ENCODE results near the gene KCNG4.
"Not testable (repeated sequence)": the region's sequence is repeated elsewhere in the genome, so short reads cannot be mapped to it uniquely, and the experiment has no call there.

The KCNG4 gene

DNA sequence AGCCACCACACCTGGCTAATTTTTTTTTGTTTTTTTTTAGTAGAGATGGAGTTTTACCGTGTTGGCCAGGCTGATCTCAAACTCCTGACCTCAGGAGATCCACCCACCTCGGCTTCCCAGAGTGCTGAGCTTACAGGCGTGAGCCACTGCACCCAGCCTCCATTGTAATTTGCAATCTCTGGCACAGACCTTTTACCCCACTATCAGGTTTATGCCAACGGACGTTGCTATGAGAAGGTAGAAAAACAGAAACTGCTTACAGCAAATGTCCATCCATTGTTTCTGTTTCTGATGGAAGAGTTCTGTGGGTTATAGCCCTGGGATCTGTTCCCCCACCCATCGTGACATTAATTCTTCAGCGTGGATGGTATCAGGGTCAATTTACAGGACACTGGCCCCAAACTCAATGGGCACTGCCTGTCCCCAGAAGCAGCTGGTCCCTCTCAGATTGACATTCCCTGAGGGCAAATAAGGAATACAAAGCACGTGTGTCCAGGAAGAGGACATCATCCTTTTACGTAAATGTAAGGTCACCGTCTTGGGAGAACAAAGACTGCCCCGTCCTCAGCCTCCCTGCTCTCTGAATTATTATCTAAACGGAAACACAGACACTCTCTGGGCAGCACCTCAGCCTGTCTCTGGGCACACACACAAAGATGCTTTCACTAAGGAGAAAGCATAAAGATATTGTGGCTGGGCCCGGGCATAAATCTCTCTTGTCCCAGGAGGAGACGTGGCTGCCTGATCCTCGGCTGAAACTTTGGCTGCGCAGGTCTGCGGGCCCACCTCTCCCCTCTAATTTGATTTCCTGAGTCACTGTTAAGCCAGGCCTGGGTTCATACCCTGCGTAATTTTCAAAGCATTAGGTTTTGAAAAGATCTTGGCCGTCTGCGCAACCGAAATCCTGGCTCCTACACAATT, 5.2 kb downstream of the KCNG4 start:
- DNase-seq, result no peak

DNA sequence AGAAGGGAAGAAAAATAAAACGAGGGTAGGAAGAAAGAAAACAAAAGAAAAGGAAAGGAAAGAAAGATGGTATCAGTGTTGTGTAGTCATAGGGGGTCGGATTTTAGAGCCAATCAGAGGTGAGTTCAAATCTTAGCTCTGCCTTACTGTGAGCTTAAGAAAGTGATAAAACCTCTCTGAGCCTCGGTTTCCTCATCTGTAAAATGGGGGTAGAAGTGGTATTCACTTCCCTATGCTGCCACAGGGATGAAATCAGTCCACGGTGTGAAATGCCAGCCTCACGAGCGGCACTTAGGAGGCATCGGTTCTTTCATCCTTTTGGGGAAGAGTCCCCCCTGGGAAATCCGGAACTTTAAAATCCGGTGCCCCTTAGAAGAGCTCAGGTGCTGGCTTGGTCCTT, 6.1 kb downstream of the KCNG4 start:
- no peak for DNase-seq

DNA sequence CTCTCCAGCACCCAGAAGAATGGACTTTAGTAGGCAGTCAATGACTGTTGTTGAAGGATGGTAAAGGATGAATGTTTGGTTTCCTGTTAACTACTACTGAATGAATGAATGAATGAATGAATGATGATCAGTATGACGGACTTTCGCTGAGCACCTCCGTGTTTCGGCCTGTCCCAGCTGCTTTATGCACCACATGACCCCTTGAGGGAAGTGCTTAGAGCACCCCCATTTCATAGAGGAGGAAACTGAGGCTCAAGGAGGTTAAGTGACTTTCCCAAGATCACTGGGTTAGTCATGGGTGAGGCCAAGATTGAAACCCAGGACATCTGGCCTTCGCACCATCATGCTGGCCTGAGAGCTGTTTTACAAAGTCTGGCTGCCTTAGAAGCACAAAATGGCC, 6.8 kb downstream of the KCNG4 start:
- no peak for DNase-seq

DNA sequence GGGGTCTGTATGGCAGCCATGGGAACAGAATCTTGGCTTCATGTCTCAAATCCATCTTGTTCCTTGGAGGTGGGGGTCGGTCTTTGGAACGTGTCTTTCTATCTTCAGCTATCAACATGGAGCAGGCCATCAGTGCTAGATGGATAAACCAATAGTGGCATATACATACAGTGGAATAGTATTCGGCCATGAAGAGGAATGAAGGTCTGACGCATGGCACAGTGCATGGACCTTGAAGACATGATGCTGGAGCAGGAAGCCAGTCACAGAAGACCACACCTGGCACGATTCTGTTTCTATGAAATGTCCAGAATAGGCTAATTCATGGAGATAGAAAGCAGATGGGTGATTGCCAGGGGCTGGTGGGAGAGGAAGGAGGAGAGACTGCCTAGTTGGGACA, 7.8 kb downstream of the KCNG4 start:
- no peak for DNase-seq

DNA sequence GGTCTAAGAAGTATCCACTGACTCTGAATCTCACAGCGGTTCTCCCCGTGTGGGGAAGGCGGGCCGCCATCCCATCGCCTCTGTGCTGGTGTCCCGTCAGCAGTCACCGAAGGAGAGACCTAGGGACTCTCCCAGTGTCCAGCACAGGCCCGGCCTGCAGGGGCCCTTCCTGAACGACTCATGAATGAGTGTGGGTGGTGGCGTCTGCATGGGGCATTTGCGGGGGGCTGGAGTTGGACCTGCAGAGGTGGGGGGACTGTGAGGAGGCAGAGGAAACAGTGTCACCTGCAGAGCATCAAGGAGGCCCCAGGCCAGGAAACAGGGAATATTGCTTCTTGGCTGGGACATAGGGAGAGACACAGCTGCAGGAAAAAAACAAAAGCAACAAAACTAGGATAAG, 10.3 kb downstream of the KCNG4 start:
- DNase-seq, result no peak

DNA sequence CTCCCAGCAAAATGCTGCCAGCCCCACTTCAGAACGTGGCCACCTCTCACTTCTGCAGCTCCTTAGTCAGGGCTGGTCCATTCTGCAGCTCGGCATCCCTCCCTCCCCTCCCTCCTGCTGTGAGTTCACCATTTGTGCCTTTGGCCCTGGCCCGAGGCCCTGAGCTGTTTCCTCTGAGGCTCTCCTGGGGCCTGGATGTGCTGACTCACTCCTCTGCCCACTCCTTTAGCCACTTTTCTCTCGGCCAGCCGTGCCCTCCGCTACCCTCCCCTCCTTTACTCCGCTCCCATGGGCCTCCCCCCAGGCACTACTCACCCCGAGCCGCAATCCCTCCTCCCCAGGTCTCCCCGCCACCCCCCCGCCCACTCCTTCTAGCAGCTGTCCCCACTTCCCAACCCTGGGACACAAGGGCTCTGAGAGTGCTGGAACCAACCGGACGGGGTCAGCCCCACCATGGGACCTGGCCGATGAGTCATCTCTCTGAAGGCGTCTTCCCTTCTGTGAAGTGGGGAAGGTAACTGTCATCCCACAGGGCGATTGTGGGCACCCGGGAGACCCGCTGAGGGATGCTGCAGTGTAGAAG, 11.5 kb downstream of the KCNG4 start:
- DNase-seq, result no peak

DNA sequence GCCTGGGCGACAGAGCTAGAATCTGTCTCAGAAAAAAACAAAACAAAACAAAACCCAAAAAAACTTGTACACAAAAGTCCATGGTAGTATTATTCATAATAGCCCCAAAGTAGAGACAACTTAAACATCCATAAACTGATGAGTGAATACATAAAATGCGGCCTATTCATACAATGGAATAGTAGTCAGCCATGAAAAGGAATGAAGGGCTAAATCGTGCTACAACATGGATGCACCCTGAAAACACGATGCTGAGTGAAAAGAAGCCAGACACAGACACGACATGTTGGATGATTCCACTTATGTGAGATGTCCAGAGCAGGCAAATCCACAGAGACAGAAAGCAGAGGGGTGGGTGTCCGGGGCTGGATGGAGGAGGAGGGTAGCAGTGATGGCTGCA, 12.3 kb downstream of the KCNG4 start:
- DNase-seq, result no peak

DNA sequence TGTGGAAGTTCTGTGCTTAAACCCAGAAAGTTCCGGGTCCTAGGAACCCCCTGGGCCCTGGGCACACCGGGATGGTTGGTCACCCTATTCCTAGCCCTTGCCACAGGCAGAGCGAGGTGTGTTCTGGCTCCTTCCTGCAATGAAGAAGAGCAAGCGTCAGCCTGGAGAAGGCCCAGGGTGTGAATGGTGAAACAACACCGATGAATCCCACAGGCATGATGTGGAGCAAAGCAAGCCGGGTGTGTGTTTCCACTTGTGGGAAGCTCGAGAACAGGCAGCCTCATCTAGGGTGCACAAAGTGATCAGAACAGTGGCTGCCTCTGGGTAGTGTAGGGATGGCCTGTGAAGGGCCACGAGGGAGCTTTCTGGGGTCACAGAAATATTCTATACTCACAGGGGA, 13.8 kb downstream of the KCNG4 start:
- no peak for DNase-seq

DNA sequence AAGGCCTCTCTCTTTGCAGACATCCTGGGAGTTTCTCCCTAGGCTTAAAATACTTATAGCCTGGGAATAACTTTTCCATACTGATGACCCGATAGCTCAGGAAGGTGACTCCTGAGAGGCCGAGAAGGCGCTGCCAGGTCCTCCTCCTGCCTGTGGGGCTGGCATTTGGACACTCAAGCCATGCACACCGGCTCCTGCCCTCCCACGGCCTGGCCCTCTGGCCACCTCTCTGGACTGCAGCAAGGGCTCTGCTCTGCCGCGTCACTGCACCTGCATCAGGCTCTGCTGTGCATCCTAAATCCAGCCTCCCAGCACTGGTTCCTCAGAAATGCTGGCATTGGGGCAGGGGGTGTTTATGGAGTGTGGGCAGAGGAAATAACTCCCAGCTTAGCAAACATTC, 14.2 kb downstream of the KCNG4 start:
- DNase-seq, result no peak

DNA sequence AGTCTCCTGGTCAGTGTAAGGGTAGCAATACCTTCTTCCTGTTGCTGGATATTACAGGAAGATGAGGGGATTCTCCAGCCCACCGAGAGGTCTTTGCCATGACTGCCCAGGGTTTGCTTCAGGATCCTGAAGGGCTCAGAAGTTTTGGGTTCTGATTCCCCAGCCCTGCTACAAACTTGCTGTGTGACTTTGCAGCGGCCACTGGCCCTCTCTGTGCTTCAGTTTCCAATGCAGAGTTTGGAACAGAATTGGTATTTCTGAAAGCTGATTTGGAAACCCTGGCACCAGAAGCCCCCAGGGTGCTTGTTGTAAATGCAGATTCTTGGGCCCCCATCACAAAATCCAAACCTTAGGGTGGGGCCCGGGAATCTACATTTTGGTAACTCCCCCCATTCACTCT, 14.7 kb downstream of the KCNG4 start:
- DNase-seq, result no peak

DNA sequence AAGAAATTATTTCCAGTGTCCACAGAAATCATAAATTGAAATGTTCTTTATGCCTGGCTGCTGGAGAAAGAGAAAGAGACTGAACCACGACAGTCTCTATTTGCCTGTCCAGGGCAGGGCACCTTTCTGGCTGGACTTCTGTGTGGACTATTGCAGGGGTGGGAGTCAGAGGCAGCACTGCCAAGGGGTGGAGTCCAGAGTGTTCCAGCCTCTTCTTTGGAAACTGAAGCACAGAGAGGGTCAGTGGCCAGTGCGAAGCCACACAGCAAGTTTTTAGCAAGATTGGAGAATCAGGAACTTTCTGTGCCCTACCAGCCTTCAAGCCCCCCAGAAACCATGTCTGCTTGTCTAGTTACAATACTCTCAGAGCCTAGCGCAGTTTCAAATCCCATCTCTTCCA, 15.3 kb downstream of the KCNG4 start:
- DNase-seq, result no peak

DNA sequence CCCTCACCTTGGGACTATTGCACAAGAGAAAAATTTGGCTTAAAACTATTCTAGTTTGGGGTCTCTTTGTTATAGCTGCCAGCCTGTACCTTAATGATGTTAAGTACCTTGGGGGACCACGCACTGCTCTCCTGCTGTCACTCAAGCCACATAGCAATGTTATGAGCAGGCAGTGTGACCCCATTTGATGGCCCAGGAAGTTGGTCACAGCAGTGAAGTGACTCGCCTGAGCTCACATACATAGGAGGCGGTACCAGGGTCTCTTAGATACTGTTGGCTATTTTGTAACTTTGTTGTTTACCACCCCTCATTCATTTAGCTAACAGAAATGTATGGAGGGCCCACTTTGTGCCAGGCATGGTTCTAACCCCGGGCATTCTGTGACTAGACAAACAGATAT, 16.4 kb downstream of the KCNG4 start:
- no peak for DNase-seq

DNA sequence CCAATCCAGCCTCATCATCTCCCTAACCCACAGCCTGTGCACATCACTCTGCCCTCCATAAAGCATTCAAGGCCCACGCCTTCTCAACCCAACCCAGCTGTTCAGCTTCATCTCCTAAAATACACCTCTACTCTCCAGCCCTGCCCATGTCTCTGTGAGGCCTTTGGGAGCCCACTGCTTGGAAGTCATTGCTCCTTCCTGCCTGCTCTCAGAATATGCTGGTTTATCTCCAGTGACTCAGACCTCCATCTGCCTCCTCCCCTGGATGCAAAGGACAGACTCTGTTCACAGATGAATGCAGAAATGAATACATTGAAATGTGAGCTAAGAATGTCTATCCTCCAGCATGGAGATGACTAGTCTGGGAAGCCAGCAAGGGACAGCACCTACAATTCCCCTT, 19.0 kb downstream of the KCNG4 start:
- DNase-seq, result no peak

DNA sequence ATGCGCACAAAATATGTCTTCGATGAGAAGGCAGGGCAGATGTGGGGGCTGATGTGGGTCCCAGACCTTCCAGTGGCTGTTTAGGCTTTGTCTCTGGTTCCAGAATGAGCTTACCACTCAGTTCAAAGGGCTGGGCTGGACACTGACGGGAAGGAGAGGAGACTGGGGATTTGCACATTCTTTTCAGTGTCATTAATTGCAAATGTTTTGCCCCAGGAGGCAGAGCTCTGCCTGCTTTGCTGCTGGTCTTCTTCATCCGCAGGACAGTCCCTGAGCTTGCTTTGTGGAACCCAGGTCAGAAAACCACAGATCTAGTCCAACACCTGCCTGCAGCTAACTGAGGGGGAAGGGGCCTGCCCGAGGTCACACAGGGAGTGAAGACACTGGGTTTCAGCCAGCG, 20.9 kb downstream of the KCNG4 start:
- DNase-seq, result no peak

DNA sequence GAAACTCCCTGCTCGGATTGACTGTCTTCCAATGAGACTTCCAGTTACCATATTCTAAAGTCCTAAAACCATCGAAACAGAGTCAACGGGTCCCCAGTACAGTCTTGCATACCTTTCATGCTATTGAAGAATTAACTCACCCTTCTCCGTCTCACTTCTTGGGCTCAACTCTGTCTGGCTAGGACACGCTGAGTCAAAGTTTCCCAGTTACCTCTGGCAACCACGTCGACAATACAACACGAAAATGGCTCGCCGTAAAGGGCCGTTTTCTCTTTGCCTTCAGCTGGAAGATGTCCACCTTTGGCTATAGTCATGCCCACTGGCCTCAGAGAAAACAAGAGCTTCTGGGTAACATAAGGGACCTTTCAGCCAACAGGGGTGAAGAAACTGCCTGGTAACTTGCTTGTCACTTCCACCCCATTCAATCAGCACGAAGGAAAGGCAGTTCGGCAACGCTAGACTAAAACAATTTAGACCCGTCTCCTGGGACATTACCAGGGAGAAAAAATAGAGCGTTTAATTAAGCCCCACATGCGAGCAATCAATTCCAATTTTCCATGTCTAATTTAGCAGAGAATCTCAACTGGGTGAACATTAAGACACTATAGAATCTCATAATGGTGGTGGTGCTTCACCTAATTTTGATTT, 21.5 kb downstream of the KCNG4 start:
- DNase-seq, result no peak

DNA sequence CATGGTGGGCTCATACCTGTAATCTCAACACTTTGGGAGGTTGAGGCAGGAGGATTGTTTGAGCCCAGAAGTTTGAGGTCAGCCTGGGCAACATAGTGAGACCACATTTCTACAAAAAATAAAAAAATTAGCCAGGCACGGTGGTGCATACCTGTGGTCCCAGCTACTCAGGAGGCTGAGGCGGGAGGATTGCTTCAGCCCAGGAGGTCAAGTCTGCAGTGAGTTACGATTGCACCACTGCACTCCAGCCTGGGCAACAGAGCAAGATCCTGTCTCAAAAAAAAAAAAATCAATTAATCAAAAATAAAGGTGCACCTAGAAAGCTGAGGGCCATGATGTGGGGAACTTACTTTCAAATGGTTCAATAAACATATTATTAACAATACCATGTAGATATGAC, 23.7 kb downstream of the KCNG4 start:
- DNase-seq, result not testable (repeated sequence)

DNA sequence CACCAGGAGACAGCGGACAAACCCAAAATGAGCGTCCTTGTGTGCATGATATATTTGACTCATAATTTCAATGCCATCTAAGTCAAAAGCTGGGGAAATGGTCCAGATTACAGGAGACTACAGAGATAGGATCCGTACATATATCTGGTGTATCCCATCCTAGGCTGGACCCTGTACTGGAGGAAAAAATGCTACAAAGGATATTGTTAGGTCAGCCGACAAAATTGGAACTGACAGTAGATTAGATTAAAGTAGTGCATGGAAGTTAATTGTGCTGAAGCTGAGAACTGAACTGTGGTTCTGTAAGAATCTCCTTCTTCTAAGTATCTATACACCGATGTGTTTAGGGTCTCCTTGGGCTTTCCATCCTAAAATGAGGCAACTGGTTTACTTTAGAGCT, 24.3 kb downstream of the KCNG4 start:
- no peak for DNase-seq

DNA sequence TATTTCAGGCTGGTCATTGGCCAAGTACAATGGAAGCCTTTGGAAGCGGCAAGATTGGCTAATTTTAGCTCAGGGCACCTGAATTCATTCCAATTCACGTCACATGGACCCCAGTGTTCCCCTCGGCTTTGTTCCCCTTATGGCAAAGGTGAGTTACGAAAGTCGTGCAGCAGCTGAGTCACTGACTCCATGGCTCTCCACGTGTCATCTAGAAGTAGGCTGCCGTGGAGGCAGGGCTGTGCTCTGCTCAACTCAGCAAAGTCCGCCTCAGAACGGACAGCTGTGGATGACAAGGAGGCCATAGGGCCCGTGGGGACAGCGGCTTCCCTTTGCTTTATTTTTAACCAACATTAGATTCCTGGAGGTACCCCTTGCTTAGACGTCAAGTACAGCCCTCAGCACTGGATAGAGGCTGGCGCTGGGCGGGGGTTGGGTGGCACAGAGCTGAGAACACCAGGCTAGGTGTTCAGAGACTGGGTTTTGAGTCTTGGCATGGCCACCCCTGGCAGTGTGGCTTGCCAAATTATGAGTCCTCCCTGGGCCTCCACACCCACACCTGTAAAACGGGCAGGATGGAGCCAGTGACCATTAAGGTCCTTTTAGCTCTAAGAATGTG, 25.3 kb downstream of the KCNG4 start:
- DNase-seq, result no peak

DNA sequence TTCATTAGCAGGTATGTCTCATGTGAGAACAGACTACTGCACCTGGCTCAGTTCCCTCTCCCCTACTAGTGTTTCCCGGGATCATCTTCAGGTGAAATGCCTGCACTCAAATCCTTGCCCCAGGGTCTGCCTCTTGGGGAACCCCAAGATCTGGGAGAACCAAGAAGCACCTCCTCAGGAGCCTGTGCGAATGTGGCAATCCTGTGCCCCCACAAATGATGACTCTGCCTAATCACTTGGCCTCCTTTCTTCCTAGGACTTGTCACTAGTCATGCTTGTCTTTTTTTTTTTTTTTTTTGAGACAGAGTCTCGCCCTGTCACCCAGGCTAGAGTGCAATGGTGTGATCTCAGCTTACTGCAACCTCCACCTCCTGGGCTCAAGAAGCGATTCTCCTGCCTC, 27.2 kb downstream of the KCNG4 start:
- DNase-seq, result no peak

DNA sequence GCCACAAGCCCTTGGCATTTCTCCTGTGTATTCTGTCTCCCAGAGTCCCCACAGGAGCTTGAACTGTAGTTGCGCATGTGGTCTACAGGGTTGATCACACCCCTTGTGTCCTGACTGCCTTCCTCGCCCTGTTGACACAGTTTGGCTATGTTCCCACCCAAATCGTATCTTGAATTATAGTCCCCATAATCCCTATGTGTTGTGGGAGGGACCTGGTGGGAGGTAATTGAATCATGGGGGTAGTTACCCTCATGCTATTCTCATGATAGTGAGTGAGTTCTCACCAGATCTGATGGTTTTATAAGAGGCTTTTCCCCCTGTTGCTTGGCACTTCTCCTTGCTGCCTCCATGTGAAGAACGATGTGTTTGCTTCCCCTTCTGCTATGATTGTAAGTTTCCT, 27.7 kb downstream of the KCNG4 start:
- DNase-seq, result no peak

DNA sequence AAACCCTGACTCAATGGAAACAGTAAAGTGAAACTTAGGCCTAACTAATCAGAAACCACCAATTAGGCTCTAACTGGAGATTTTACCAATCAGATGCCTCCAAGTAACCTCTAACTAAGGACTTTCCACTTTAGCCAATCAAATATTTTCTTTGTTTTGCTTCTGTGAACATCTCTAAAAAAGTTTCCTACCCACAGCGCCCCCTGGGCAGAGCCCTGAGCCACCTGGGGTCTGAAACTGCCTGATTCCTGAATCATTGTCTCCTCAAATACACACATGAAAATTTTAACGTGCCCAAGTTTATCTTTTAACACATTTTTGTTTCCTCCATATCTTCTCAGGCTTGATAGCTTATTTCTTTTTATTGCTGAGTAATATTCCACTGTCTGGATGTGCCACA, 29.8 kb downstream of the KCNG4 start:
- no peak for DNase-seq

DNA sequence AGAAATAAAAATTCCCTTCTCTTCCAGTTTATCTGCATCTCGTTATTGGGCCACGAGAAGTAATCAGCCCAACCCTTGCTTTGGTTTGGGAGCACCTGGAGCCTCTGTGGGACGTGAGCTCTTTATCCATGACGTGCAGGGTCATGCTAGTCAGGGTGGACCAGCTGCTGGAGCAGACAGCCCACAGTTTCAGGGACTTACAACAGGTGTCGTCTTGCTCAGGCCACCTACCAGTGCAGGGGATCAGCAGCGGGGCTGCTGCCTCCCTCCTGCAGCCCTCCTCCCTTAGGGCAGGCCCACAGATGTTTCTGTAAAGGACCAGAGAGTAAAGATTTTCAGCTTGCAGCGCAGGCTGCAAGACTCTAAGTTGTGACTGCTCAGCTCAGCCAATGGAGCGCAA, 31.9 kb downstream of the KCNG4 start:
- no peak for DNase-seq

DNA sequence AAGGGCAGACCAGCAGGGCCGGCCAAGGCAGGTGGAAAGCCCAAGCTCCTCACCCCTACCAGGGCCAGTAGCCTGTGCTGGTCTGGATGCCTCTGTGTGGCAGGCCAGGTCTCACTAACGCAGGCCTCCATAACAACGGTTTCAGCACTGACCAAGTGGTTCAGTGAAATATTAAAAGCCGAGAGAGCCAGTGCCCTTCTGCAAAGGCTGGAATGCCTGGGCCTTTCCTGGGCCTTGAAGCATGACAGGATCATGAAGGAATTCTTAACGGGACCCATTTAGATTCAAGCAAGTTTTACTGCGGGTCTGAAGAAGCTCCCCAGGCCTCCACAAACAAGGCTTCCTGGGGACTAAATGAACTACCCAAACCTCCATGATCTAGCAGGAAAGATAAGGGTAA, 32.6 kb downstream of the KCNG4 start:
- DNase-seq, result no peak

Data from SIG-M5 (cell line).